ENCODE results near the gene GRID2.

GRID2 gene

DNA sequence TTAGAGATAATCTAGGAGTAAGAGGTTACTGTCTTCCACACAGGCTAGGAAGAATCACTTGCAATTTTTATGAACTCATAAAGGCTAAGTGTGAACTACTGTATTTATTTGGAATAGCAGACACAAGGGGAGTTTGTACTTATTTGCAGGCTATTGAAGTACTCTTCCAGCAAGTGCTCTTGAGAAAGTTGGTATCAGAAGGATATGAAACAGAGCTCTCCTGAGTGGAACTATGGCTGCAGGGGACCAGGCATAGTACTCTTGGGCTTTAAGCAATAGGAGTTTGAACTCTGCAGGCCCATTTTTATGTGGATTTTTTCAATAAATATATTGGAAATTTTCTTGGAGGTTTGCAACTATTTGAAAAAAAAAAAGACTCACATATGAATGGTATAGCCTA is 768.5 kb downstream of the GRID2 start:
- TF ChIP-seq CTCF (IDR thresholded peaks at IDR 0.05; ENCODE audit: low read depth, low read length): no peak
- no peak overlapping the region for H3K4me3 ChIP-seq (ENCODE audit: low read depth, low read length)
- no peak overlapping the region for H3K27ac ChIP-seq
- no peak for DNase-seq
- no peaks in the 10 kb centered on the region for H3K27me3 ChIP-seq (ENCODE audit: insufficient read depth, low read depth, severe bottlenecking)
- no peaks in the 10 kb centered on the region for H3K9me3 ChIP-seq (ENCODE audit: severe bottlenecking)
- H3K36me3 ChIP-seq: no peaks in the 10 kb centered on the region

DNA sequence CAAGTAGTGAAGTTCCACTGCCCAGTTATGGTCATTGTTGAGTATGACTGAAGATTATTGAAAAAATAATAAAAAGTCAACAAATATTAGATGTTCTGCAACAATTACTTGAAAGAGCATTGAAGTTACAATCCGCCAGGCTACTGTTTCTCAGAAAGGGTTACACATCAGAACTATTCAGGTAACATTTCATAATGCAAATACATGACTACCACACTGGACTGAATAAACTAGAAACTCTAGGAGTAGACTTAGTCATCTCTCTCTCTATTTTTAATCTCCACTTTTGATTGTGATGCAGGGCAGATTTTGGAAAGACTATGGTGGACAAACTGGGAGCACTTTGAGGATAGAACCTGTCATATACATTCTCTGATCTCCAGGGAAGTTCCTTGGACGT is 776.5 kb downstream of the GRID2 start:
- no peak for TF ChIP-seq CTCF (IDR thresholded peaks at IDR 0.05; ENCODE audit: low read depth, low read length)
- H3K36me3 ChIP-seq: no peaks in the 10 kb centered on the region
- no peaks in the 10 kb centered on the region for H3K9me3 ChIP-seq (ENCODE audit: severe bottlenecking)
- no peak overlapping the region for H3K4me3 ChIP-seq (ENCODE audit: low read depth, low read length)
- no peak overlapping the region for H3K27ac ChIP-seq
- DNase-seq: no peak
- H3K27me3 ChIP-seq (ENCODE audit: insufficient read depth, low read depth, severe bottlenecking): no peaks in the 10 kb centered on the region

GRCh38 chr4:93084599-93085305 is 781.0 kb downstream of the GRID2 start:
- DNase-seq: no peak
- Histone ChIP-seq H3K27me3 (ENCODE audit: insufficient read depth, low read depth, severe bottlenecking) (no peaks in the 10 kb centered on the region), H3K4me3 (ENCODE audit: low read depth, low read length) (no peak overlapping the region), H3K36me3 (no peaks in the 10 kb centered on the region), H3K27ac (no peak overlapping the region), H3K9me3 (ENCODE audit: severe bottlenecking) (no peaks in the 10 kb centered on the region)
- no peak for TF ChIP-seq CTCF (IDR thresholded peaks at IDR 0.05; ENCODE audit: low read depth, low read length)

- no peak for DNase-seq
- no peaks in the 10 kb centered on the region for H3K9me3 ChIP-seq (ENCODE audit: severe bottlenecking)
- H3K27me3 ChIP-seq (ENCODE audit: insufficient read depth, low read depth, severe bottlenecking): no peaks in the 10 kb centered on the region
- H3K36me3 ChIP-seq: no peaks in the 10 kb centered on the region
- no peak for TF ChIP-seq CTCF (IDR thresholded peaks at IDR 0.05; ENCODE audit: low read depth, low read length)
- H3K27ac ChIP-seq: no peak overlapping the region
- H3K4me3 ChIP-seq (ENCODE audit: low read depth, low read length): no peak overlapping the region
Measured at GRCh38 chr4:93086356-93086755, 782.6 kb downstream of the GRID2 start.

GRCh38 chr4:93092765-93093164 is 789.0 kb downstream of the GRID2 start:
- H3K9me3 ChIP-seq (ENCODE audit: severe bottlenecking): no peaks in the 10 kb centered on the region
- H3K4me3 ChIP-seq (ENCODE audit: low read depth, low read length): no peak overlapping the region
- no peaks in the 10 kb centered on the region for H3K27me3 ChIP-seq (ENCODE audit: insufficient read depth, low read depth, severe bottlenecking)
- no peak for TF ChIP-seq CTCF (IDR thresholded peaks at IDR 0.05; ENCODE audit: low read depth, low read length)
- no peaks in the 10 kb centered on the region for H3K36me3 ChIP-seq
- H3K27ac ChIP-seq: no peak overlapping the region
- no peak for DNase-seq

- no peak for TF ChIP-seq CTCF (IDR thresholded peaks at IDR 0.05; ENCODE audit: low read depth, low read length)
- no peak overlapping the region for H3K27ac ChIP-seq
Measured at GRCh38 chr4:93103042-93103441, 799.3 kb downstream of the GRID2 start.

More at GRCh38 chr4:93103042-93103441, 799.3 kb downstream of the GRID2 start:
- Histone ChIP-seq H3K36me3 (no peaks in the 10 kb centered on the region), H3K4me3 (ENCODE audit: low read depth, low read length) (no peak overlapping the region), H3K27me3 (ENCODE audit: insufficient read depth, low read depth, severe bottlenecking) (no peaks in the 10 kb centered on the region), H3K9me3 (ENCODE audit: severe bottlenecking) (no peaks in the 10 kb centered on the region)
- peak; percentile 8 for DNase-seq

Measured in WERI-Rb-1 (cell line).